ENCODE results near the gene PALLD.

The PALLD gene

DNA sequence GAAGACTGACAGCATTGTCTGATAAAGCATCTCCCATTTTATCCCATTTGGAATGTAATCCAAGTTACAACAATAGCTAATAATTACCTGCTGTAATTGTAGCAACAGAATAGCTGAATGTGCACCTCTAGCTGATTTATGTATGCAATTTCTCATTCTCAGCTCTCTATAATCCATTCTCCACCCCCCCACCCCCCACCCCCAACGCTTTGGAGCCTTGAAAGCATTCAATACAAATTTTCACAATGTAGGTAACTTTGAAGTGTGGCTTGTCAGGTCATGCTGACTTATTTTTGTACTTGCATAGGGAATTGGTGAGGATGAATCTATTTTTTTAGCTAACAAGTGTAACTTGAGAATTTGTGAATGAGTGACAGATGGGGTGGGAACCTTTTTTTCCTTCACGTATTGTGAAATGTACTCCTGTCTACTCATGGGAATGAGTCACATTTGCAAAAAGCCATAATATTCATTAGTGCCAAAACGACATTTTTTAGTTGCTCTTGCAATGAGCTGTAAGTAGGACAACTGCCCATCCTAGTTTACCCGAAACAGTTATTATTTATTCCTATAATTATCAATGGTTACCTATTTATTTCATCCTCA, 159.3 kb downstream of the PALLD start:
- no peak overlapping the region for H3K4me3 ChIP-seq (ENCODE audit: low read depth, low read length)
- TF ChIP-seq, protein P1, sequence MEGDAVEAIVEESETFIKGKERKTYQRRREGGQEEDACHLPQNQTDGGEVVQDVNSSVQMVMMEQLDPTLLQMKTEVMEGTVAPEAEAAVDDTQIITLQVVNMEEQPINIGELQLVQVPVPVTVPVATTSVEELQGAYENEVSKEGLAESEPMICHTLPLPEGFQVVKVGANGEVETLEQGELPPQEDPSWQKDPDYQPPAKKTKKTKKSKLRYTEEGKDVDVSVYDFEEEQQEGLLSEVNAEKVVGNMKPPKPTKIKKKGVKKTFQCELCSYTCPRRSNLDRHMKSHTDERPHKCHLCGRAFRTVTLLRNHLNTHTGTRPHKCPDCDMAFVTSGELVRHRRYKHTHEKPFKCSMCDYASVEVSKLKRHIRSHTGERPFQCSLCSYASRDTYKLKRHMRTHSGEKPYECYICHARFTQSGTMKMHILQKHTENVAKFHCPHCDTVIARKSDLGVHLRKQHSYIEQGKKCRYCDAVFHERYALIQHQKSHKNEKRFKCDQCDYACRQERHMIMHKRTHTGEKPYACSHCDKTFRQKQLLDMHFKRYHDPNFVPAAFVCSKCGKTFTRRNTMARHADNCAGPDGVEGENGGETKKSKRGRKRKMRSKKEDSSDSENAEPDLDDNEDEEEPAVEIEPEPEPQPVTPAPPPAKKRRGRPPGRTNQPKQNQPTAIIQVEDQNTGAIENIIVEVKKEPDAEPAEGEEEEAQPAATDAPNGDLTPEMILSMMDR (IDR thresholded peaks at IDR 0.05; ENCODE audit: low read depth, low read length) = no peak

DNA sequence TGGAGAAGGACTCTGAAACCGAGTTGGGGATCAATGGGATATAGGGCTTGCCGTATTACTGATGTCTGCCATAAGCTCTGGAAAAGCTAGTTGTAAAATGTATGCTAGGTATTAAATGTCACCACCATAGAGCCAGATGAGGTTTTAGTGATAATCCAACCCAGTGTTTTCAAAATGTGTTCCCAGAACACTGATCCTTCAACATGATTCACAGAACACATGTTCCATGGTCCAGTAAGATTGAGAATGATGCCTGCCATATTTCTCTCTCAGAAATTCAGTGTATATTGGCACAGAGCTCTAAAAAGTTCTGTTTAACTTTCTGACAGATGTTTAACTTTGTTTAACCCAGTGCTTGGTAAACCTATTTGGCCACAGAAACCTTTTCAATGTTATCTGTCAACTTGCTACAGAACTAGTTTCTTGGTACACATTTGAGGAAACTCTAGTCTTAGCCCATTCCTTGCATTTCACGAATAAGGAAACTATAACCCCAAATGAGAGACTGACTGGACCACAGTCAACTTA, 160.2 kb downstream of the PALLD start:
- H3K4me3 ChIP-seq (ENCODE audit: low read depth, low read length) = no peak overlapping the region
- TF ChIP-seq, protein P1 (IDR thresholded peaks at IDR 0.05; ENCODE audit: low read depth, low read length) = no peak

DNA sequence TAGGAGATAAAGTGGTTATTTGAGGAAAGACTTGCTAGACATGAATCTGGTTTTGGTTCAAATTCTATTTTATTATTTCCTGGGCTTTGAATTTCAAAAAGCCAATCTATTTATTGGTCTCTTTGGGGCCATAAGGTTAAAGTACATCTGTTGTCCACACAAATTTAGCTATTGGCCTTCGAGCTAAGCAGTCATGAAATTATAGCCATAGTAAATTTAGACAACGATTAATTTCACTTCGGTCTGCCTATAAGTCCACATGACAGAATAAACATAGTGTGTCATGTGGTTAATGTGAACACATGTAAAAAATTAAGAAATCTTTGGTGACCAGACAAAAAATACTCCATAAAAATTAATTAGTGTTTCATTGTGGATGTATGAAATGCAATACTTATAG, 161.9 kb downstream of the PALLD start:
- no peak overlapping the region for H3K4me3 ChIP-seq (ENCODE audit: low read depth, low read length)
- TF ChIP-seq, protein P1 (IDR thresholded peaks at IDR 0.05; ENCODE audit: low read depth, low read length) = no peak

DNA sequence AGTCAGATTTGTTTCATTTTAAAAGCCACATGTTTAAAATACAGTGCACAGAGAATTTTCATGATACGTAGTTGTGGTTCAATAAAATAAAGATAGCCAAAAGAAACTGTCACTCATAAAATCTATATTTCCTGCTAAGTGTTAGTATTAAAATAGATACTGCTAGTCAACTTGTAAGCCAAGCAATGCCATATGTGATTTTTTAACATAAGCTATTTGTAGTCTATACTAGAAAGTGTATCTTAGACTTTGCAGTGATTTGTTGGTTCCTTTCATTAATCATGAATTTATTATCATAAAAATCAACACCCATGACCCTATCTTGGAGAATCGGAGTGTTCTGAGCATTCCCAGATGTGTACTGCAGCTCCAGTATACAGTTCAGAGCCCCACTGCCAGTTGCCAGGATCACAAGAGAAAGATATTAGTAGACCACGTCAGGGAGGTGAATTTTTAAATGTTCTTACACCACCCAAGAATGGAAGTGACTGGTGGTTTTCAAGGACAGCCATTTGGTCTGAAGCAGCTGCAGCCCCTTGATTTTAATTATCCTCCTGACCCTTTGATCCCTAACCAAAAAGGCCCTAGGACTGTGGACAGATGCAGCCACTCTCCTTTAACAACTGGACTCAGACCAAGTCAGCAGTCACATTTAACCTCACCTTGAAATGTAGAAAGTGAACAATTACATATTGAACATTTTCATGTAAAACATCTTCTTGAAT, 163.1 kb downstream of the PALLD start:
- no peak overlapping the region for H3K4me3 ChIP-seq (ENCODE audit: low read depth, low read length)
- TF ChIP-seq, protein P1 (IDR thresholded peaks at IDR 0.05; ENCODE audit: low read depth, low read length) = no peak

DNA sequence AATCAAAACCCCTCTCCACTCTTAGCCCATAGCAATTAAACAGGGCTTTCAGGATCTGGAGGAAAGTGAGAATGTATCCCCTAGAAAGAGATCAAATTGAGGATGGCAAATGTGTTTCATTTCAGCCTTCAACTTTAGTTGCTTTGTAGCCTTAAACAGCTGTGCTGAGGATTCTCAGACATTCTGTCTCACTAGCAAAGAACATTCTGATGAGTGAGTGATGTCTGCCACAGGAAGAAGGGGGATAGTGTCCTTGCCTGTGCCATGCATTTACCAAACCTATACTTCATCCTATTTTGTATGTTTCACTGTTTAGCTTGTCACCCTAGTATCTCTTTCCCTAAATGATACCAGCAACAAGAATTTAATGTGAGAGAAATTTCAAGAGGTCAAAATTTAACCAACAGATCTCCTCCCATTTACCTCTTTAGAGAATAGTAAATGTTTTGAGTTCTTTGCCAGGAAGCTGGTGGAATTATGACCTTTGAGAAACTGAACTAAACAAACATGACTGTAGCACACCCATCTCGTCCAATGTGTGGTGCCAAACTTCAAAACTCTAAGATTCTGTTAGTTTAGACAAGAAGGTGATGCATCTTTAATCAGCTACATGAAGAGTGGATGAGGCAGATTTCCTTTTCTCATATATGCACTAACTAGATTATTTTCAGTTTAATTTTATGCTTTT, 165.6 kb downstream of the PALLD start:
- TF ChIP-seq, protein P1 (IDR thresholded peaks at IDR 0.05; ENCODE audit: low read depth, low read length) = no peak
- H3K4me3 ChIP-seq (ENCODE audit: low read depth, low read length) = no peak overlapping the region

DNA sequence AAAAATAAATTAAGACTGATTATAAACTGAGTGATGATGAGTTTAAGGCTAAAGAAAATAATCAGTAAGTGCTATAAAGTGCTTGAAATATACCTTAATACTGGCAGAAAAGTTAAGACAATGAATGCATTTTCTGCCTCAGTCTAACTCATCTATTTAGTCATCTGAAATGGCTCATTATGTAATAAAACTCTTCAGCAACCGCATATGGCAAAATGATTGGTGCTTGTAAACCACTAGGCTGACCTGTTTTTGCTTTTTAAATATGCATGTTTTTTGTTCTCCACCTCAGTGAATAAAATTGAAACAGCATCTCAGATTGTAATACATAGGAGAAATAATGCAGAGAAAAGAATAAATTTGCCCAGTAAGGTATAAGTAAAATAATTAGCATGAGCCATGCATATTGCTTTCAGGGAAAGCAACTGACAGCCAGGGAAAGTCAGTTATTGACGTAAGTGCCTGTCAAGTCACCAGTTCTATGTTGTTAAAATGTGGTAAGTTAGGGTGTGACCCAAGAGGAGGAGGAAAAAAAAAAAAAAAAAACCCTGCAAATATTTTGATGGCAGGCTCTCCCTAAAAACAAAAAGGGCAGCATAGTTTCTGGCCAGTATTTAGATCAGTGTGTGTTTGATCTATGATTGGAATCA, 167.5 kb downstream of the PALLD start:
- no peak overlapping the region for H3K4me3 ChIP-seq (ENCODE audit: low read depth, low read length)
- TF ChIP-seq, protein P1 (IDR thresholded peaks at IDR 0.05; ENCODE audit: low read depth, low read length) = no peak

All from WI38 (cell line).